Right lobe of liver (tissue), 6 donors: ENCODE data around the gene ACTG1. TPM values are rescaled to one million over a fixed set of nuclear protein-coding genes. Genes with fewer than 3 reads are reported as not detected.

Source experiments
- ATAC-seq, 4 donors: fragments of 200-7000 bp; cut with Tn5 transposase; one replicate each; pipeline ENCODE4 v1.9.1; 2020; ENCODE audit warnings: mild to moderate bottlenecking in 4 of 4, moderate library complexity in 4 of 4
- DNase-seq, 3 donors: peaks; one replicate each; pipeline ENCODE4 v3.0.0-alpha.2; 2020
- H3K27ac ChIP-seq, 3 donors: fragments of 200-600 bp; one replicate each; pipeline ENCODE4 v1.8.0; 2022
- H3K27me3 ChIP-seq, 2 donors: fragments of 200-600 bp; one replicate each; pipeline ENCODE4 v1.8.0; 2022
- H3K36me3 ChIP-seq, 4 donors: fragments of 200-600 bp; sonication (generic) in 1 of 4; one replicate each; pipeline versions ENCODE4 v1.5.1 to v1.8.0; 2017 to 2022; ENCODE audit warnings: control low read depth in 1 of 4
- H3K4me1 ChIP-seq, 4 donors: fragments of 200-600 bp; sonication (generic) in 1 of 4; one replicate each; pipeline versions ENCODE4 v1.5.1 to v1.8.0; 2017 to 2022; ENCODE audit warnings: control low read depth in 1 of 4
- H3K4me3 ChIP-seq, 3 donors: fragments of 200-600 bp; one replicate each; pipeline ENCODE4 v1.8.0; 2022
- H3K9me3 ChIP-seq, 4 donors: fragments of 200-600 bp; sonication (generic) in 1 of 4; one replicate each; pipeline versions ENCODE4 v1.5.1 to v1.8.0; 2017 to 2022; ENCODE audit warnings: control low read depth in 1 of 4
- CTCF ChIP-seq, 4 donors: fragments of 200-600 bp in 3 of 4; fragments of 450-650 bp in 1 of 4; IDR thresholded peaks; one replicate each; pipeline versions ENCODE4 v1.5.1 to v1.8.0; 2016 to 2022; ENCODE audit warnings: antibody characterized with exemption in 4 of 4, mild to moderate bottlenecking in 2 of 4
- POLR2A ChIP-seq: fragments of 450-650 bp; IDR thresholded peaks from one replicate; pipeline ENCODE4 v1.6.1; 2017; ENCODE audit warnings: antibody characterized with exemption, mild to moderate bottlenecking
- WGBS: methylation state at CpG from one replicate; pipeline ENCODE4 v1.1.6; 2018; ENCODE audit warnings: low coverage, low lambda C conversion rate; ENCODE audit not compliant: insufficient coverage; ENCODE audit errors: missing lambda C conversion rate; 5-methylcytosine and 5-hydroxymethylcytosine counted together
- intact Hi-C, 2 donors: fragments of 100-400 bp; cut with DNase I; formaldehyde crosslinking; loops; one replicate each; pipeline versions ENCODE4 v1.11.2 to v1.14.1; 2022
- total RNA-seq, 6 experiments: library from RNA; depleted of rRNA in 2 of 6; stranded (reverse); fragments of >200 nt in 2 of 6; fragmentation: NEBNext Ultra II Directional in 3 of 6; extraction: Animal tissue kit (Norgen Biotek cat#: 25700) in 3 of 6; gene quantifications; one replicate each; pipeline versions ENCODE4 v1.1.0 to v1.2.4, GENCODE V29; 2016 to 2023
- donor health status: DM: no; HTN: yes; CAD: no.
- donor health status: DM: no; HTN: no; CAD: no.
- donor health status: DM: no; HTN: no; CAD: no.
- donor health status: DM: no; HTN: yes; CAD: no.
- donor health status: DM: no; HTN: yes; CAD: no.

The ACTG1 gene
- total RNA-seq, 6 experiments from 2014 or later = 218 to 2,508 (median 1,326) TPM

- TF ChIP-seq POLR2A = no peak
- TF ChIP-seq CTCF (IDR thresholded peaks at IDR 0.05) = no peak
- peak in 1 of 4 donors; percentile 35 for ATAC-seq
- no peaks in the 10 kb centered on the region for H3K9me3 ChIP-seq
- no peaks in the 10 kb centered on the region for H3K36me3 ChIP-seq
- intact Hi-C loops = no loop called here
- 48% methylated on average over 3 of the region's 12 CpGs for WGBS
- H3K27ac ChIP-seq = no peak overlapping the region
- no peak for DNase-seq
- H3K27me3 ChIP-seq = no peaks in the 10 kb centered on the region
- H3K4me1 ChIP-seq = no peaks in the 10 kb centered on the region
- no peak overlapping the region for H3K4me3 ChIP-seq
Observed at GRCh38 chr17:81502471-81503017, 10.1 kb downstream of the ACTG1 start.

GRCh38 chr17:81500047-81500446 lies 12.6 kb downstream of the ACTG1 start:
- H3K9me3 ChIP-seq = no peaks in the 10 kb centered on the region
- TF ChIP-seq CTCF (IDR thresholded peaks at IDR 0.05) (no peak), POLR2A (no peak)
- intact Hi-C loops = no loop called here
- no peak overlapping the region for H3K4me3 ChIP-seq
- no peaks in the 10 kb centered on the region for H3K36me3 ChIP-seq
- ATAC-seq (peak in 1 of 4 donors; percentile 9), DNase-seq (no peak)
- H3K27ac ChIP-seq = no peak overlapping the region
- H3K27me3 ChIP-seq = no peaks in the 10 kb centered on the region
- 67% methylated on average over 1 of the region's 7 CpGs for WGBS
- H3K4me1 ChIP-seq = no peaks in the 10 kb centered on the region

GRCh38 chr17:81499601-81499970 lies 13.0 kb downstream of the ACTG1 start:
- peak in 1 of 4 donors; percentile 41 for ATAC-seq
- no peaks in the 10 kb centered on the region for H3K4me1 ChIP-seq
- DNase-seq = no peak
- no peaks in the 10 kb centered on the region for H3K9me3 ChIP-seq
- H3K36me3 ChIP-seq = no peaks in the 10 kb centered on the region
- no peak overlapping the region for H3K4me3 ChIP-seq
- H3K27me3 ChIP-seq = no peaks in the 10 kb centered on the region
- no peak overlapping the region for H3K27ac ChIP-seq
- TF ChIP-seq POLR2A (no peak), CTCF (IDR thresholded peaks at IDR 0.05) (no peak)
- WGBS = no CpG with 5 or more reads among the region's 12 CpGs
- intact Hi-C loops = no loop called here

GRCh38 chr17:81498953-81499600 lies 13.5 kb downstream of the ACTG1 start:
- Histone ChIP-seq H3K4me1 (no peaks in the 10 kb centered on the region), H3K27ac (no peak overlapping the region), H3K36me3 (no peaks in the 10 kb centered on the region), H3K4me3 (no peak overlapping the region), H3K27me3 (no peaks in the 10 kb centered on the region), H3K9me3 (no peaks in the 10 kb centered on the region)
- intact Hi-C loops = no loop called here
- DNase-seq = no peak
- TF ChIP-seq CTCF (IDR thresholded peaks at IDR 0.05) (no peak), POLR2A (no peak)
- ATAC-seq = peak in 2 of 4 donors; percentile 12 to 21
- 0% methylated on average over 2 of the region's 64 CpGs for WGBS
